GM13976 (cell line): ENCODE measurements around the gene NLRP1.

Source experiments
- DNase-seq: peaks from one replicate; pipeline ENCODE4 v3.0.0; 2012; ENCODE audit warnings: low spot score
- CTCF ChIP-seq: IDR thresholded peaks from 2 replicates; pipeline ENCODE4 v1.5.1; 2012; ENCODE audit warnings: borderline replicate concordance, mild to moderate bottlenecking; ENCODE audit not compliant: insufficient read depth; ENCODE audit errors: extremely low read depth, missing control alignments, control extremely low read depth
- in situ Hi-C: fragments of 300-500 bp; cut with MboI; formaldehyde crosslinking; loops from one replicate; pipeline ENCODE4 v1.12.0; 2022; ENCODE audit warnings: low sequenced_read_pairs, mixed read lengths, inconsistent platforms; ENCODE audit not compliant: unreplicated experiment

The NLRP1 gene

GRCh38 chr17:5511401-5512225 is 72.7 kb downstream of the NLRP1 start:
- in situ Hi-C loops = no loop called here
- TF ChIP-seq CTCF = no peak
- no peak for DNase-seq

- no peak for DNase-seq
- TF ChIP-seq CTCF = no peak
- in situ Hi-C loops = no loop called here
These were observed 73.5 kb downstream of the NLRP1 start for GRCh38 chr17:5510771-5511170.

GRCh38 chr17:5509482-5509881 is 74.8 kb downstream of the NLRP1 start:
- TF ChIP-seq CTCF = no peak
- in situ Hi-C loops = no loop called here
- no peak for DNase-seq

GRCh38 chr17:5508810-5509209 is 75.5 kb downstream of the NLRP1 start:
- no peak for TF ChIP-seq CTCF

GRCh38 chr17:5506307-5506706 is 78.0 kb downstream of the NLRP1 start:
- in situ Hi-C loops = no loop called here
- no peak for DNase-seq

More at GRCh38 chr17:5508810-5509209, 75.5 kb downstream of the NLRP1 start:
- in situ Hi-C loops = no loop called here
- no peak for DNase-seq

GRCh38 chr17:5502552-5502951 is 81.8 kb downstream of the NLRP1 start:
- no peak for TF ChIP-seq CTCF
- in situ Hi-C loops = no loop called here
- no peak for DNase-seq

More at GRCh38 chr17:5506307-5506706, 78.0 kb downstream of the NLRP1 start:
- no peak for TF ChIP-seq CTCF

- no peak for TF ChIP-seq CTCF
- no peak for DNase-seq
- in situ Hi-C loops = no loop called here
These were observed 82.6 kb downstream of the NLRP1 start for GRCh38 chr17:5501685-5502084.
